PFSK-1 (cell line): Measurements from ENCODE around the gene PCBP3.

Experiments
- FOXP2 ChIP-seq: optimal IDR thresholded peaks from 2 replicates; pipeline ENCODE3; 2011; ENCODE audit warnings: borderline replicate concordance, control low read depth, inconsistent platforms; ENCODE audit not compliant: insufficient read depth; ENCODE audit errors: extremely low read length, extremely low read depth
- POLR2AphosphoS5 ChIP-seq: IDR thresholded peaks from 2 replicates; pipeline ENCODE4 v1.6.1; 2012; ENCODE audit warnings: low read depth, mild to moderate bottlenecking, control low read depth, low read length, moderate library complexity
- REST ChIP-seq, 2 experiments: IDR thresholded peaks; 2 replicates each; pipeline versions ENCODE4 v1.6.1 to v1.8.0; 2011 to 2012; ENCODE audit warnings: low read depth in 2 of 2, low read length in 2 of 2, control low read depth in 1 of 2, inconsistent platforms in 1 of 2, mild to moderate bottlenecking in 1 of 2, moderate library complexity in 1 of 2; ENCODE audit not compliant: insufficient read depth in 1 of 2
- SIN3A ChIP-seq: IDR thresholded peaks from 2 replicates; pipeline ENCODE4 v1.6.1; 2012; ENCODE audit warnings: mild to moderate bottlenecking, low read length, moderate library complexity, borderline replicate concordance; ENCODE audit not compliant: insufficient read depth
- TAF1 ChIP-seq: IDR thresholded peaks from 2 replicates; pipeline ENCODE4 v1.6.1; 2012; ENCODE audit warnings: low read length, control low read depth, borderline replicate concordance; ENCODE audit not compliant: insufficient read depth

Gene PCBP3

GRCh38 chr21:45938811-45939520 is 295.4 kb downstream of the PCBP3 start:
- TF ChIP-seq FOXP2: no peak
- TF ChIP-seq TAF1: no peak
- no peak for TF ChIP-seq POLR2AphosphoS5
- TF ChIP-seq SIN3A: no peak
- no peak for TF ChIP-seq REST (IDR thresholded peaks at IDR 0.05; ENCODE audit: insufficient read depth in 1 of 2, low read depth in 2 of 2, low read length in 2 of 2)

GRCh38 chr21:45939521-45940045 is 296.1 kb downstream of the PCBP3 start:
- TF ChIP-seq REST (IDR thresholded peaks at IDR 0.05; ENCODE audit: insufficient read depth in 1 of 2, low read depth in 2 of 2, low read length in 2 of 2) (no peak), FOXP2 (no peak), TAF1 (no peak), POLR2AphosphoS5 (no peak), SIN3A (no peak)

GRCh38 chr21:45940091-45940490 is 296.6 kb downstream of the PCBP3 start:
- TF ChIP-seq TAF1 (no peak), FOXP2 (no peak), REST (IDR thresholded peaks at IDR 0.05; ENCODE audit: insufficient read depth in 1 of 2, low read depth in 2 of 2, low read length in 2 of 2) (no peak), SIN3A (no peak), POLR2AphosphoS5 (no peak)

GRCh38 chr21:45940621-45941337 is 297.3 kb downstream of the PCBP3 start:
- TF ChIP-seq POLR2AphosphoS5: no peak
- no peak for TF ChIP-seq FOXP2
- TF ChIP-seq TAF1: no peak
- TF ChIP-seq REST (IDR thresholded peaks at IDR 0.05; ENCODE audit: insufficient read depth in 1 of 2, low read depth in 2 of 2, low read length in 2 of 2): no peak
- no peak for TF ChIP-seq SIN3A
